C4-2B (cell line): Measurements from ENCODE around the gene DAB2.

ENCODE experiments used
- ZFX ChIP-seq: fragments of 450-650 bp; IDR thresholded peaks from 2 replicates; pipeline ENCODE4 v1.6.1; 2017
- TF ChIP-seq, protein P1 (sequence below): fragments of 450-650 bp; conservative IDR thresholded peaks from 2 replicates; pipeline ENCODE4 v1.5.1; 2017; ENCODE audit warnings: mild to moderate bottlenecking

DNA sequence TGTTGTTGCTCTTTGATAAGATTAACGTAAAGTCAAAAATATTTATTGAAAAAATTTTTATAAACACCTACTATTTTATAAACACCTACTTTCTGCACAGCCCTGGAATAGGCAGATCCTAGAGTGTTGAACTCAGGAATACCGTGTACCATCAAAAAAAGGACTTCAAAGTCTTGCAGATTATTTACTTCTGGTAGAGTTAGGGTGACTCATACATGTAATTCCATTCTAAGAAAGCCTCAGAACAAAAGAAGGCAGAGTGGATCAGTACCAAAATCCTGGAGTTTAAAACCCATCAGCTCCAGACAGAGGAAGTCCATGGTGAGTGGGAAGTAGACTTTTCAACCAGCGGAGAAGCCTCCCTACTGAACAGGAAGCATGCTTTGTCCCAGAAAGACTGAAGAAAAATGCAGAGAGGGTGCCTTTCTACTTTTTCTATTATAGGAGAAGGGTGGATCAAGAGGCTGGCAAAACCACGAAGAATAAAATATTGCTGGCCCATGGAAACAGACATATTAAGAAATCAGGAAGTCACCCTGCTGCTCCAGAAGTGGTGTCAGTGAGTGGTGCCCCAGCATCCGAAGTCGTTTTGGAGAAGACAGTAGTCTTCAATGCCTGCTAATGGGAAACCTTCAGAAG, 45.1 kb upstream of the DAB2 start:
- TF ChIP-seq, protein P1, sequence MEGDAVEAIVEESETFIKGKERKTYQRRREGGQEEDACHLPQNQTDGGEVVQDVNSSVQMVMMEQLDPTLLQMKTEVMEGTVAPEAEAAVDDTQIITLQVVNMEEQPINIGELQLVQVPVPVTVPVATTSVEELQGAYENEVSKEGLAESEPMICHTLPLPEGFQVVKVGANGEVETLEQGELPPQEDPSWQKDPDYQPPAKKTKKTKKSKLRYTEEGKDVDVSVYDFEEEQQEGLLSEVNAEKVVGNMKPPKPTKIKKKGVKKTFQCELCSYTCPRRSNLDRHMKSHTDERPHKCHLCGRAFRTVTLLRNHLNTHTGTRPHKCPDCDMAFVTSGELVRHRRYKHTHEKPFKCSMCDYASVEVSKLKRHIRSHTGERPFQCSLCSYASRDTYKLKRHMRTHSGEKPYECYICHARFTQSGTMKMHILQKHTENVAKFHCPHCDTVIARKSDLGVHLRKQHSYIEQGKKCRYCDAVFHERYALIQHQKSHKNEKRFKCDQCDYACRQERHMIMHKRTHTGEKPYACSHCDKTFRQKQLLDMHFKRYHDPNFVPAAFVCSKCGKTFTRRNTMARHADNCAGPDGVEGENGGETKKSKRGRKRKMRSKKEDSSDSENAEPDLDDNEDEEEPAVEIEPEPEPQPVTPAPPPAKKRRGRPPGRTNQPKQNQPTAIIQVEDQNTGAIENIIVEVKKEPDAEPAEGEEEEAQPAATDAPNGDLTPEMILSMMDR = no peak
- TF ChIP-seq ZFX = no peak
